ENCODE results near the gene ABCA12.

DNA sequence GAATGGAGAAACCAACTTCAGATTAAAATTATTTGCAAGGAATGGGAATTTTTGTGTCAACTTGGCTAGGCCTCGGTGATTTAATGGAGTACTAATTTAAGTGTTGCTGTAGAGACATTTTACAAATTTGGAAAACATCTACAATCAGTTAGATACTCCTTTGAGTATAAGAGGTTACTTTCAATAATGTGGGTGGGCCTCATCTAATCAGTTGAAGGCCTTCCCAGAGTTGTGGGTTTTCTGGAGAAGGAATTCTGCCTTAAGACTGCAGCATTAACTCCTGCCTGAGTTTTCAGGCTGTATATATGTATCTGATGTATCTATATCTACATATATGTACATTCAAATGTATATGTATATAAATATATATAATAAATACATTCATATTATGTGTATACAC is 47.6 kb upstream of the ABCA12 start:
- TF ChIP-seq EZH2 (optimal IDR thresholded peaks at IDR 0.05; ENCODE audit: low read depth, low read length) (no peak), EZH2phosphoT487 (IDR thresholded peaks at IDR 0.05; ENCODE audit: low read length) (no peak)
- TF ChIP-seq, protein P1, sequence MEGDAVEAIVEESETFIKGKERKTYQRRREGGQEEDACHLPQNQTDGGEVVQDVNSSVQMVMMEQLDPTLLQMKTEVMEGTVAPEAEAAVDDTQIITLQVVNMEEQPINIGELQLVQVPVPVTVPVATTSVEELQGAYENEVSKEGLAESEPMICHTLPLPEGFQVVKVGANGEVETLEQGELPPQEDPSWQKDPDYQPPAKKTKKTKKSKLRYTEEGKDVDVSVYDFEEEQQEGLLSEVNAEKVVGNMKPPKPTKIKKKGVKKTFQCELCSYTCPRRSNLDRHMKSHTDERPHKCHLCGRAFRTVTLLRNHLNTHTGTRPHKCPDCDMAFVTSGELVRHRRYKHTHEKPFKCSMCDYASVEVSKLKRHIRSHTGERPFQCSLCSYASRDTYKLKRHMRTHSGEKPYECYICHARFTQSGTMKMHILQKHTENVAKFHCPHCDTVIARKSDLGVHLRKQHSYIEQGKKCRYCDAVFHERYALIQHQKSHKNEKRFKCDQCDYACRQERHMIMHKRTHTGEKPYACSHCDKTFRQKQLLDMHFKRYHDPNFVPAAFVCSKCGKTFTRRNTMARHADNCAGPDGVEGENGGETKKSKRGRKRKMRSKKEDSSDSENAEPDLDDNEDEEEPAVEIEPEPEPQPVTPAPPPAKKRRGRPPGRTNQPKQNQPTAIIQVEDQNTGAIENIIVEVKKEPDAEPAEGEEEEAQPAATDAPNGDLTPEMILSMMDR (IDR thresholded peaks at IDR 0.05; ENCODE audit: low read length), result no peak

All from MM.1S (cell line).